Endothelial cell of umbilical vein (primary cell): ENCODE measurements around the gene TMEM273. TPM values are rescaled to one million over a fixed set of nuclear protein-coding genes. Genes with fewer than 3 reads are reported as not detected.

ENCODE experiments used
- BruUV-seq: library from RNA; stranded (reverse); fragments of 400-500 nt; replicated peaks from 2 replicates; lab custom pipeline; 2021; lab: Mats Ljungman, UMichigan
- CTCF ChIA-PET: fragments of 300-600, 350-600 bp; sonication (Branson Sonifier 250); formaldehyde crosslinking; loops from one replicate; lab custom pipeline; 2021; ENCODE audit warnings: antibody characterized with exemption, inconsistent platforms; lab: Charles Lee
- POLR2A ChIA-PET: fragments of 300-600, 350-600 bp; sonication (Branson Sonifier 250); formaldehyde crosslinking; loops from one replicate; lab custom pipeline; 2021; ENCODE audit warnings: antibody characterized with exemption, inconsistent platforms; lab: Charles Lee
- DNase-seq: peaks from one replicate; pipeline ENCODE4 v3.0.0-alpha.2; 2011; ENCODE audit warnings: low read depth, low spot score
- FAIRE-seq: peaks from 2 replicates; lab custom pipeline; 2011; peaks lifted over from hg19 to GRCh38; lab: Jason Lieb, UNC
- H2AFZ ChIP-seq: 2 replicates; pipeline ENCODE4 v1.6.0; 2012; ENCODE audit warnings: low read depth, low read length, control low read depth, inconsistent platforms
- H3K27ac ChIP-seq: 2 replicates; pipeline ENCODE4 v1.5.1; 2011; ENCODE audit warnings: low read depth, mild to moderate bottlenecking, control low read depth, low read length, moderate library complexity; ENCODE audit not compliant: insufficient read depth
- H3K27me3 ChIP-seq, 2 experiments: 2 replicates each; pipeline versions ENCODE4 v1.6.0 to v1.6.1; 2011; ENCODE audit warnings: low read length in 2 of 2, mixed read lengths in 1 of 2; ENCODE audit not compliant: control insufficient read depth in 2 of 2, insufficient read depth in 2 of 2
- H3K36me3 ChIP-seq, 2 experiments: 2 replicates in 1 of 2; 3 replicates in 1 of 2; pipeline ENCODE4 v1.5.1; 2011; ENCODE audit warnings: low read length in 2 of 2, mild to moderate bottlenecking in 1 of 2, moderate library complexity in 1 of 2; ENCODE audit not compliant: control insufficient read depth in 2 of 2, insufficient read depth in 2 of 2; ENCODE audit errors: extremely low read depth in 1 of 2
- H3K4me1 ChIP-seq: 3 replicates; pipeline ENCODE4 v1.5.1; 2011; ENCODE audit warnings: mild to moderate bottlenecking, low read length; ENCODE audit not compliant: control insufficient read depth, insufficient read depth; ENCODE audit errors: extremely low read depth
- H3K4me2 ChIP-seq: 2 replicates; pipeline ENCODE4 v1.6.1; 2011; ENCODE audit warnings: low read length, control low read depth, mixed read lengths; ENCODE audit not compliant: insufficient read depth
- H3K4me3 ChIP-seq, 3 experiments: fragments of 200-600 bp in 1 of 3; sonication (generic), shearing (Covaris generic) in 1 of 3; replicated peaks in 1 of 3; 2 replicates each; pipeline ENCODE4 v1.5.1; 2011 to 2016; ENCODE audit warnings: control low read depth in 3 of 3, low read length in 3 of 3, mild to moderate bottlenecking in 2 of 3, inconsistent platforms in 1 of 3, low read depth in 1 of 3, moderate library complexity in 1 of 3; ENCODE audit not compliant: insufficient read depth in 1 of 3
- H3K79me2 ChIP-seq: 2 replicates; pipeline ENCODE4 v1.6.0; 2012; ENCODE audit warnings: low read length, inconsistent platforms; ENCODE audit not compliant: control insufficient read depth, insufficient read depth
- H3K9ac ChIP-seq: replicated peaks from 2 replicates; pipeline ENCODE3; 2011; ENCODE audit warnings: low read length, control low read depth; ENCODE audit not compliant: insufficient read depth; ENCODE audit errors: extremely low read depth
- H3K9me1 ChIP-seq: replicated peaks from 3 replicates; pipeline ENCODE4 v1.6.0; 2011; ENCODE audit warnings: mild to moderate bottlenecking, low read length; ENCODE audit not compliant: control insufficient read depth, insufficient read depth; ENCODE audit errors: extremely low read depth
- H3K9me3 ChIP-seq: replicated peaks from 2 replicates; pipeline ENCODE4 v1.5.1; 2012; ENCODE audit warnings: low read length, inconsistent platforms; ENCODE audit not compliant: control insufficient read depth, insufficient read depth
- H4K20me1 ChIP-seq: replicated peaks from 2 replicates; pipeline ENCODE3; 2011; ENCODE audit warnings: mild to moderate bottlenecking, low read length; ENCODE audit not compliant: control insufficient read depth, insufficient read depth; ENCODE audit errors: extremely low read depth
- CTCF ChIP-seq, 2 donors: IDR thresholded peaks; 1 replicate in 1 of 2; 2 replicates in 1 of 2; pipeline ENCODE4 v1.5.1; 2011; ENCODE audit warnings: low read length in 2 of 2, mild to moderate bottlenecking in 2 of 2, moderate library complexity in 2 of 2, control low read depth in 1 of 2, inconsistent platforms in 1 of 2, low read depth in 1 of 2; ENCODE audit not compliant: insufficient read depth in 1 of 2; ENCODE audit errors: extremely low read depth in 1 of 2
- EZH2 ChIP-seq: IDR thresholded peaks from 2 replicates; pipeline ENCODE4 v1.6.1; 2012; ENCODE audit warnings: borderline replicate concordance, low read depth, mild to moderate bottlenecking, moderate library complexity, low read length, inconsistent platforms; ENCODE audit not compliant: severe bottlenecking
- FOS ChIP-seq: IDR thresholded peaks from 2 replicates; pipeline ENCODE4 v1.6.1; 2011; ENCODE audit warnings: mild to moderate bottlenecking, low read length, moderate library complexity, borderline replicate concordance; ENCODE audit not compliant: insufficient read depth
- GATA2 ChIP-seq: IDR thresholded peaks from 2 replicates; pipeline ENCODE4 v1.7.0; 2011; ENCODE audit warnings: low read depth, mild to moderate bottlenecking, moderate library complexity, mixed read lengths, low read length; ENCODE audit not compliant: insufficient read length, insufficient read depth
- JUN ChIP-seq: IDR thresholded peaks from 2 replicates; pipeline ENCODE4 v1.6.1; 2011; ENCODE audit warnings: borderline replicate concordance, low read depth; ENCODE audit not compliant: insufficient read length, insufficient read depth
- MAX ChIP-seq: IDR thresholded peaks from 2 replicates; pipeline ENCODE4 v1.6.1; 2011; ENCODE audit not compliant: insufficient read depth, insufficient read length
- MYC ChIP-seq: IDR thresholded peaks from one replicate; pipeline ENCODE4 v1.6.1; 2011; ENCODE audit warnings: mild to moderate bottlenecking, low read depth, low read length
- POLR2A ChIP-seq: IDR thresholded peaks from 2 replicates; pipeline ENCODE4 v1.6.1; 2012; ENCODE audit warnings: low read depth, mild to moderate bottlenecking, control low read depth, low read length
- POLR2AphosphoS5 ChIP-seq: IDR thresholded peaks from 2 replicates; pipeline ENCODE4 v1.6.1; 2012; ENCODE audit warnings: low read depth, mild to moderate bottlenecking, control low read depth, low read length, moderate library complexity; ENCODE audit not compliant: insufficient read depth
- dilution Hi-C: fragments of 300-500 bp; cut with MboI; formaldehyde crosslinking; loops from one replicate; pipeline ENCODE4 v1.15.0; 2019; ENCODE audit warnings: low sequenced_read_pairs; ENCODE audit not compliant: extremely low pct_ligation_motif_present
- intact Hi-C: fragments of 100-400 bp; cut with micrococcal nuclease; formaldehyde crosslinking; loops from one replicate; pipeline ENCODE4 v1.10.0; 2022
- polyA plus RNA-seq, 4 experiments: library from polyadenylated mRNA; depleted of rRNA in 3 of 4; stranded (reverse) in 3 of 4; unstranded in 1 of 4; fragments of >200 nt; gene quantifications; 2 replicates each; pipeline versions ENCODE4 v1.2.1 to v1.2.3, GENCODE V29; 2011 to 2012; ENCODE audit warnings: missing spikeins in 1 of 4
- total RNA-seq: library from RNA; stranded (reverse); gene quantifications from 2 replicates; pipeline ENCODE4 v1.2.3, GENCODE V29; 2021

Gene TMEM273
- total and polyA plus RNA-seq, 2 donors (not counting 3 experiments of a cell fraction or from before 2014, with no cell fraction given), result 1.9 to 3.7 TPM

GRCh38 chr10:49109669-49110340 lies 78.4 kb downstream of the TMEM273 start:
- no peak overlapping the region for H3K27ac ChIP-seq
- DNase-seq, result no peak
- CTCF ChIA-PET, result no interaction called here

More at GRCh38 chr10:49109669-49110340, 78.4 kb downstream of the TMEM273 start:
- no peaks in the 10 kb centered on the region for H3K9me1 ChIP-seq
- H4K20me1 ChIP-seq, result no peaks in the 10 kb centered on the region
- H3K9me3 ChIP-seq, result no peaks in the 10 kb centered on the region
- no peak for TF ChIP-seq POLR2A
- no peak for TF ChIP-seq FOS
- TF ChIP-seq JUN, result no peak
- TF ChIP-seq EZH2, result no peak
- no peak for TF ChIP-seq POLR2AphosphoS5
- TF ChIP-seq CTCF (IDR thresholded peaks at IDR 0.05; ENCODE audit: extremely low read depth in 1 of 2, insufficient read depth in 1 of 2, low read depth in 1 of 2, low read length in 2 of 2), result no peak
- TF ChIP-seq MAX, result no peak
- no peak for TF ChIP-seq MYC
- no peak for TF ChIP-seq GATA2
- H3K36me3 ChIP-seq, result no peaks in the 10 kb centered on the region
- intact Hi-C loops, result no loop called here
- H3K4me1 ChIP-seq, result no peaks in the 10 kb centered on the region
- peaks cover 7 to 14% of the 10 kb centered on the region in 2 experiments for H3K27me3 ChIP-seq
- dilution Hi-C loops, result no loop called here
- POLR2A ChIA-PET, result no interaction called here
- H2AFZ ChIP-seq, result no peak overlapping the region
- H3K79me2 ChIP-seq, result no peaks in the 10 kb centered on the region
- BruUV-seq, result no TSS peak
- H3K9ac ChIP-seq, result no peak overlapping the region
- H3K4me2 ChIP-seq, result no peak overlapping the region
- no peak for FAIRE-seq
- H3K4me3 ChIP-seq, result no peak overlapping the region
